ENCODE measurements around the gene MYO15A. TPM values are rescaled to one million over a fixed set of nuclear protein-coding genes. Genes with fewer than 3 reads are reported as not detected.
A peak's percentile ranks its signal among the peaks of the same experiment; 100 is the strongest.

MYO15A gene
- total and polyA plus RNA-seq, 2 of the 4 experiments (the other 2 are of a cell fraction): 0.18 to 1.1 TPM

GRCh38 chr17:18094409-18094807, 14.1 kb upstream of the MYO15A start:
- peaks cover 42% of the 10 kb centered on the region for H3K36me3 ChIP-seq (ENCODE audit: control insufficient read depth, insufficient read depth, low read length)
- no peak overlapping the region for H4K91ac ChIP-seq (ENCODE audit: insufficient read depth, low read depth, low read length)
- H2BK5ac ChIP-seq (ENCODE audit: low read depth, low read length, poor library complexity, severe bottlenecking): no peak overlapping the region
- no peaks in the 10 kb centered on the region; the same call in 1 of the 2 replicates for H3K4me1 ChIP-seq (ENCODE audit: control insufficient read depth, insufficient read depth, low read length)
- H3K56ac ChIP-seq (ENCODE audit: extremely low read depth, insufficient read depth, low read length): no peak overlapping the region
- DNase-seq: no peak
- H3K4me3 ChIP-seq (ENCODE audit: insufficient read depth, low read depth, low read length): no peak overlapping the region
- H4K5ac ChIP-seq (ENCODE audit: low read depth, low read length): no peak overlapping the region
- in situ Hi-C loops (cut with MboI; ENCODE audit: low sequenced_read_pairs): no loop called here
- H3K4ac ChIP-seq (ENCODE audit: low read depth, low read length): no peak overlapping the region
- no peaks in the 10 kb centered on the region for H3K27me3 ChIP-seq (ENCODE audit: control insufficient read depth, insufficient read depth, low read length)
- peak overlapping the region; percentile 37 for H2AK9ac ChIP-seq (replicated peaks; ENCODE audit: low read depth, low read length, poor library complexity)
- H3K23ac ChIP-seq (ENCODE audit: low read depth, low read length): no peak overlapping the region
- no peak overlapping the region for H2BK20ac ChIP-seq (ENCODE audit: low read depth, low read length)
- H3K27ac ChIP-seq (ENCODE audit: insufficient read depth, low read length): no peak overlapping the region
- peaks cover 12 to 45% of the 10 kb centered on the region in 2 experiments for H3K79me1 ChIP-seq (ENCODE audit: low read depth in 1 of 2, low read length in 2 of 2)
- H2BK120ac ChIP-seq (ENCODE audit: low read depth, low read length): no peak overlapping the region
- POLR2A ChIA-PET (ENCODE audit: unreplicated experiment): no interaction called here
- no peak overlapping the region for H2AK5ac ChIP-seq (ENCODE audit: low read depth, low read length)
- peaks cover 4% of the 10 kb centered on the region; the same call in 1 of the 2 replicates for H3K9me1 ChIP-seq (ENCODE audit: insufficient read depth, low read length)
- no peaks in the 10 kb centered on the region for H3K9me3 ChIP-seq (ENCODE audit: control insufficient read depth, insufficient read depth, low read length)
- TF ChIP-seq CEBPB (IDR thresholded peaks at IDR 0.05; ENCODE audit: low read depth, low read length) (no peak), CTCF (conservative IDR thresholded peaks at IDR 0.05; ENCODE audit: low read depth, low read length) (no peak), POLR2A (IDR thresholded peaks at IDR 0.05; ENCODE audit: low read depth, low read length) (no peak), ELK1 (IDR thresholded peaks at IDR 0.05; ENCODE audit: borderline replicate concordance, low read depth, low read length) (no peak), CHD1 (IDR thresholded peaks at IDR 0.05; ENCODE audit: low read depth, low read length) (no peak), RFX5 (IDR thresholded peaks at IDR 0.05; ENCODE audit: low read depth, low read length) (no peak), MXI1 (IDR thresholded peaks at IDR 0.05; ENCODE audit: borderline replicate concordance, low read depth, low read length) (no peak), USF2 (IDR thresholded peaks at IDR 0.05; ENCODE audit: low read depth, low read length) (no peak), BHLHE40 (IDR thresholded peaks at IDR 0.05; ENCODE audit: low read depth, low read length) (no peak), MAFK (IDR thresholded peaks at IDR 0.05; ENCODE audit: low read depth, low read length) (no peak), RAD21 (IDR thresholded peaks at IDR 0.05; ENCODE audit: low read length) (no peak), FOS (IDR thresholded peaks at IDR 0.05; ENCODE audit: low read depth, low read length) (no peak), MAZ (IDR thresholded peaks at IDR 0.05; ENCODE audit: borderline replicate concordance, low read depth, low read length) (no peak), SMC3 (IDR thresholded peaks at IDR 0.05; ENCODE audit: low read depth, low read length) (no peak)
- no peak overlapping the region for H3K14ac ChIP-seq (replicated peaks; ENCODE audit: low read depth, low read length)
- CTCF ChIA-PET: no interaction called here
- 100% methylated on average over 5 of the region's 10 CpGs; no CpG with 5 or more reads in 1 of the 2 experiments for WGBS, 2 experiments (ENCODE audit: extremely low coverage in 2 of 2, insufficient read length in 1 of 2)
- ATAC-seq (ENCODE audit: low read depth): no peak
- dilution Hi-C loops (cut with HindIII; ENCODE audit: low sequenced_read_pairs, unreplicated experiment): no loop called here
- peaks cover 11% of the 10 kb centered on the region for H4K20me1 ChIP-seq (ENCODE audit: insufficient read depth, low read length)
- no TSS peak for BruUV-seq (replicated peaks)
- no peak overlapping the region for H3K4me2 ChIP-seq (ENCODE audit: low read depth, low read length)
- no peak overlapping the region for H2AFZ ChIP-seq (replicated peaks; ENCODE audit: low read length, poor library complexity)
- H3K18ac ChIP-seq (ENCODE audit: low read depth, low read length): no peak overlapping the region
- intact Hi-C loops (cut with micrococcal nuclease): no loop called here
- H3K9ac ChIP-seq (ENCODE audit: low read depth, low read length): no peak overlapping the region
- H2BK15ac ChIP-seq (ENCODE audit: low read depth, low read length): no peak overlapping the region
- H4K8ac ChIP-seq (ENCODE audit: low read depth in 2 of 2, low read length in 2 of 2): no peak overlapping the region
